Esophagus muscularis mucosa (tissue), 4 donors: Measurements from ENCODE around the gene RADIL.

Source experiments
- CTCF ChIP-seq, 3 experiments: fragments of 200-600 bp in 2 of 3; fragments of 450-650 bp in 1 of 3; sonication (generic) in 2 of 3; IDR thresholded peaks; one replicate each; pipeline ENCODE4 v1.5.1; 2017 to 2019; ENCODE audit warnings: antibody characterized with exemption in 3 of 3, mild to moderate bottlenecking in 2 of 3, moderate library complexity in 1 of 3
- EP300 ChIP-seq: sonication (generic); formaldehyde crosslinking; IDR thresholded peaks from one replicate; pipeline ENCODE4 v1.6.1; 2017; ENCODE audit warnings: antibody characterized with exemption
- POLR2AphosphoS5 ChIP-seq, 2 donors: sonication (generic); formaldehyde crosslinking; IDR thresholded peaks; one replicate each; pipeline ENCODE4 v1.6.1; 2017; ENCODE audit warnings: antibody characterized with exemption in 2 of 2

GRCh38 chr7:4880218-4880617, 3.3 kb downstream of the RADIL start:
- TF ChIP-seq CTCF (IDR thresholded peaks at IDR 0.05): no peak
- TF ChIP-seq POLR2AphosphoS5 (IDR thresholded peaks at IDR 0.05): no peak
- no peak for TF ChIP-seq EP300
